AML-193 (cell line): Measurements from ENCODE around the gene P3H3.

Experiments
- DNase-seq, 2 experiments: peaks; one replicate each; lab custom pipeline; 2025; lab: John Stamatoyannopoulos, UW

The P3H3 gene

DNA sequence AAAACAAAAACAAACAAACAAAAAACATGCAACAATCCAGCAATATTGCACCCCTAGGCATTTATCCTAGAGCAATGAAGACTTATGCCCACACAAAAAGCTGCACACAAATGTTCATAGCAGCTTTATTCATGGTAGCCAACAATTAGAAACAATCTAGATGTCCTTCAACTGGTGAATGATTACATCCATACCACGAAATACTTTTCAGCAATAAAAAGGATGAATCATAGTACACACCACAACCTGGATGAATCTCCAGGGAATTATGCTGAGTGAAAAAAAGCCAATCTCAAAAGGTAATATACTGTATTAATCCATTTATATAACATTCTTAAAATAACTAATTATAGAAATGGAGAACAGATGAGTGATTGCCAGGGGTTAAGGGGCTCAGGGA is 21.0 kb upstream of the P3H3 start:
- no peak for DNase-seq

DNA sequence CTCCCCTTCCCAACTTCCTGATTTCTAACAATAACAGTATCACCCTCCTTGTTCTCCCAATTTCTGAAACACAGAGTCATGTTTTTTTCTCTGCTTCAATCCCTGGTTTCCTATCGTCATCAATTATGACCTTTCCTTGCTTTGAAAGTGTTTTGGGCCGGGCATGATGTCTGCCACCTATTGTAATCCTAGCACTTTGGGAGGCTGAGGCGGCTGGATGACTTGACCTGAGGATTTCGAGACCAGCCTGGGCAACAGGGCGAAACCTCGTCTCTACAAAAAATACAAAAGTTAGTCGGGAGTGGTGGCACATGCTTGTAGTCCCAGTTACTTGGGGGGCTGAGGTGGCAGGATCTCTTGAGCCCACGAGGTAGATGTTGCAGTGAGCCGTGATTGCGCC is 19.2 kb upstream of the P3H3 start:
- DNase-seq, result no peak

DNA sequence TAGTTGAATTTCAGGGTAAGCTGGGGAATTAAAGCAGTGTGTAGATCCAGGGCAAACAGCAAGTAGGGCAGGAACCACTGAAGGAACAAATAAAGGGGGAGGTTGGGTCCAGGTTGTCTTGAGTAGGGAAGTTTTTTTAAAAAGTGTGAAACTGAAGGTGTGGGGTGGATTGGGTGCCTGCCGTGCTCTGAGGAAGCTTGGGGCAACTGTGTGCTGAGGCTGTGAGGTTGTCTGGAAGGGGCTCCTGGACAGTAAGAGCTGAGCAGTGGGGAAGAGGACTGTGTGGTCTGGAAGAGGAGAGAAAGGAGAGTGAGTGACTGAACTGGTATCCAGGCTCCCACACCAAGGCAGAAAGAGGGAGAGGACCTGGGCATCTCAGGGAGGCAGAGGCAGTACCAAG is 17.4 kb upstream of the P3H3 start:
- DNase-seq, result no peak

DNA sequence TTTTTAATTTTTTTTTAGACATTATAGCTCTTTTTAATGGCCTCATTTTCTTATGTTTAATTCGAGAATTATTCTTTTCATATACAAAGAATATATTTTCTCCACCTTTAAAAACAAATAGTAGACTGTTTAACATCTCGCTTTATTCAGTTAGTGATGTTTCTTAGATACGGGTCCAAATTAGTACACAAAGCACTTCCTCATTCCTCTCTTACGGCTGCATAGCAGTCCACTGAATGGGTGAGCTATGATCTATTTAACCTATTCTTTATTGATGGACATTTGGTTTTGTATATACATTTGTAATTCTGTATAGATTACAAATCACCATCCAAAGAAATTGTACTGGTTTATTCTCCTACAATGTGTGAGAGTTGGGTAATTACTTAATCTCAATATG is 14.8 kb upstream of the P3H3 start:
- no peak for DNase-seq

DNA sequence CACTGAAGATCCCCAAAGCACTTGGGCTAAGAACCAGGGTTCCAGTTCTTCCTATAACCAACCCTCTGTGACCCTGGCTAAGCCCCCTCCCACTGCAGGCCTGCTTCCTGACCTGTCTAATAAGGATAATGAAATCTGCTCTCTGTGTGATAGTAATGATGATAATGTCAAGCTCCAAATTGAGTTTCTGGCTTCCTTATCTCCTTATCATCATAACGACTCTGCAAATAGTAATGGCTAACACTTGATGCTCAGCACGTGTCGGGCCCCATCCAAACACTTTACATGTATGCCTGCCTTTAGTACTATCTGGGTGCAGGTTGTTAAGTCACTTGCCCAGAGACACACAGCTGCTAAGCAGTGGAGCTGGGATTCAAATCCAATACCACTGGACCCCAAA is 11.6 kb upstream of the P3H3 start:
- no peak for DNase-seq

DNA sequence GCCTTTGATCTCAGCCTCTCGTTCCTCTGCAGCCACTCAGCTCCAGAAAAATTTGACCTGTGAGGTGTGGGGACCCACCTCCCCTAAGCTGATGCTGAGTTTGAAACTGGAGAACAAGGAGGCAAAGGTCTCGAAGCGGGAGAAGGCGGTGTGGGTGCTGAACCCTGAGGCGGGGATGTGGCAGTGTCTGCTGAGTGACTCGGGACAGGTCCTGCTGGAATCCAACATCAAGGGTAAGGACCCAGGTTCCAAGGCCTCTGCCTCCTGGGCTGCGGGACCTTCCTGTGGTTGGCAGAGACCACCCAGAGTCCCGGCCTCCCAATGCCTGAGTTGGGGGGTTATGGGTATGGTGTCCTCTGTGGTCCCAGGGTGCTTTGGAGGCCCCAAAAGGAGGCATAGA is 11.1 kb upstream of the P3H3 start:
- no peak for DNase-seq

DNA sequence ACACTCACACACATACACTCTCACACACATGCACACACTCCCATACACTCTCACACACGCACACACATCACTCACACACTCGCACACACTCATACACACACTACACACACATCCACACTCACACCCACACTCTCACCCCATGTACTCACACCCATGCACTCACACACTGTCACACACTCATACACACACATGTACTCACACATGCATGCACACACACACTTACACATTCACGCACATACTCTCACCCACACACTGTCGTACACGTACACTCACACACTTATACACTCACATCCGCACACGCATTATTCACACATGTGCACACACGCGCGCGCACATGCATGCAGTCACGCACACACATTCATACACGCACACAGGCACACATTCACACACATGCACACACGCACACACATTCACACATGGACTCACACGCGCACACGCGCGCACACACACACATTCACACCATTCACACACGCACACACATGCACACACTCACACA is 10.5 kb upstream of the P3H3 start:
- DNase-seq, result no peak

DNA sequence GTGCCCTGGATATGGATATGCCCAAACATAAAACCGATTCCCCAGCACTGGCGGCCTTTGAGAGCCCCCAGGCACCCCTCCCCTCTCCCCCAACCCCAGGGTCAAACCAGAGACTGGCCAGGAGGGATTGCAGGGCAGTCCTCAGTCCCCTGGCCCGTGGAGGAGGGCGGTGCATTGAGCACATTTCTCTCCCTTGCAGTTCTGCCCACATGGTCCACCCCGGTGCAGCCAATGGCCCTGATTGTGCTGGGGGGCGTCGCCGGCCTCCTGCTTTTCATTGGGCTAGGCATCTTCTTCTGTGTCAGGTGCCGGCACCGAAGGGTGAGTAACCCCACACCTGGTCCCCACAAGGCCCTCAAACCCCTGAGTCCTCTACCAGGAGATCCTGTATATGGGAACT is 10.0 kb upstream of the P3H3 start:
- no peak for DNase-seq

DNA sequence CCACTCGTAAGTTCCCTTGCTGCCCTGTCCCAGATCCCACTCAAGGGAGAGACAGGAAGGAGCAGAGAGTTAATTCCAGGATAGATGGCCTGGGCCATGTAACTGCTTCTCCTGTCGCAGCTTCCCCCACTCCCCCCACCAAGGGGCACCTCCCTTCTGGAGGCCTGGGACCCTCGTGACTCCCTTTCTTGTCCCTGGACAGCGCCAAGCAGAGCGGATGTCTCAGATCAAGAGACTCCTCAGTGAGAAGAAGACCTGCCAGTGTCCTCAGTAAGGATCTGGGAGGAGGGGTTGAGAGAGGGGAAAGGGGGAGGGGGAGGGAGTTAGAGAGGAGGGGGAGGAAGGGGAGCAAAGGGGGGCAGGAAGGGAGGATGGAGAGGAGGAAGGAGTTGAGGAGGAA is 9.6 kb upstream of the P3H3 start:
- DNase-seq, result no peak

DNA sequence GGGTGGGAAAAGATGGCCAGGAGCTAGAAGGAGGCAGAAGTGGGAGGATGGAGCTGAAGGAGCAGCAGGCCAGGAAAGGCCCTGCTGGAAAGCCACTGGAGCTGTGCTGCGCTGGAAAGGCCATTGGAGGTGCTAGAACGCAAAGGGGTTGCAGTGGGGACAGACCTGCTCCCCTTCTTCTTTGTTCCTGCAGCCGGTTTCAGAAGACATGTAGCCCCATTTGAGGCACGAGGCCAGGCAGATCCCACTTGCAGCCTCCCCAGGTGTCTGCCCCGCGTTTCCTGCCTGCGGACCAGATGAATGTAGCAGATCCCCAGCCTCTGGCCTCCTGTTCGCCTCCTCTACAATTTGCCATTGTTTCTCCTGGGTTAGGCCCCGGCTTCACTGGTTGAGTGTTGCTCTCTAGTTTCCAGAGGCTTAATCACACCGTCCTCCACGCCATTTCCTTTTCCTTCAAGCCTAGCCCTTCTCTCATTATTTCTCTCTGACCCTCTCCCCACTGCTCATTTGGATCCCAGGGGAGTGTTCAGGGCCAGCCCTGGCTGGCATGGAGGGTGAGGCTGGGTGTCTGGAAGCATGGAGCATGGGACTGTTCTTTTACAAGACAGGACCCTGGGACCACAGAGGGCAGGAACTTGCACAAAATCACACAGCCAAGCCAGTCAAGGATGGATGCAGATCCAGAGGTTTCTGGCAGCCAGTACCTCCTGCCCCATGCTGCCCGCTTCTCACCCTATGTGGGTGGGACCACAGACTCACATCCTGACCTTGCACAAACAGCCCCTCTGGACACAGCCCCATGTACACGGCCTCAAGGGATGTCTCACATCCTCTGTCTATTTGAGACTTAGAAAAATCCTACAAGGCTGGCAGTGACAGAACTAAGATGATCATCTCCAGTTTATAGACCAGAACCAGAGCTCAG is 8.8 kb upstream of the P3H3 start:
- DNase-seq, result no peak

DNA sequence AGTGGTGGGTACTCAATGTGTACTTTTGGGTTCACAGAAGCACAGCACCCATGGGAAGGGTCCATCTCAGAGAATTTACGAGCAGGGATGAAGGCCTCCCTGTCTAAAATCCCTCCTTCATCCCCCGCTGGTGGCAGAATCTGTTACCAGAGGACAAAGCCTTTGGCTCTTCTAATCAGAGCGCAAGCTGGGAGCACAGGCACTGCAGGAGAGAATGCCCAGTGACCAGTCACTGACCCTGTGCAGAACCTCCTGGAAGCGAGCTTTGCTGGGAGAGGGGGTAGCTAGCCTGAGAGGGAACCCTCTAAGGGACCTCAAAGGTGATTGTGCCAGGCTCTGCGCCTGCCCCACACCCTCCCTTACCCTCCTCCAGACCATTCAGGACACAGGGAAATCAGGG is 8.0 kb upstream of the P3H3 start:
- no peak for DNase-seq

DNA sequence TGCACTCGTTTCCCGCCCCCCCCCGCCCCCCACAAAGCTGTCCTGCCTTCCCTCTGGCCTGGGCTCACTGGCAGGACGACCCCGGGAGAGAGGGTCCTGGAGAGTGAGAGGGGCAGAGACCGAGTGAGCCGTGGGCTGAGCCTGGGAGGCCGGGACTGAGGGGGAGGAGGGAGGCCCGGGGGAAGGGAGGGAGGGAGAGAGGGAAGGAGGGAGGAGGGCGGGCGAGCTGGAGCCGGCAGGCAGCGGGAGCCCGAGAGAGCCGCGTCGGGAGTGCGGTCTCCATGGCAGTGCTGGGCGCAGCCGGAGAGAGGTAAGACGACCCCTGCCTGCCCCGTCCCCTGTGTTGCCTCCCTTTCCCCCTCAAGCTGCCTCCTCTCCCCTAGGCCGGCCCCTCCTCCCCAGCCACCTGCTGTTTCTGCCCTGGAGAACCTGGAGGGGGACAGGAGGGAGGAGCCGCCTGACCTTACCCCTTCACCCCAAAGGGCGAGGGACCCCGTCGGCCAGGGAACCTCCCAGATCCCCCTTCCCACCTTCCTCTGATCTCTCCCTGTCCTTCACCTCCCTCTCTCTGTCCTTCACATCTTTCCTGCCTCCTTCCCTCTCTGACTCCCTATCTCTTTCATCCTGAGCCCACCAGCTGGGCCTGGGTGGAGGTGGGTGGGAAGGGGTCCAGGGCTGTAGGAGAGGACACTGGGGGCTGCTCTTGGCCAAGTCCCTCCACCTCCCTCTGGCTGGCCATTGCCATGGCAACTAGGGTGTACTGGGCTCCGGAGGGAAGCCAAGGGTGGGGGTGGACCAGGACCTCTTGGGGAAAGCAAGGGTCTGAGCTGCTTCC is 6.4 kb upstream of the P3H3 start, which contains the start of gene GPR162:
GPR162 (plus strand) TSS at position 231 of the 835 bp plus-strand sequence. CDS start 2,078 bp downstream, outside the sequence.
- DNase-seq, result peak; percentile 40 to 66

DNA sequence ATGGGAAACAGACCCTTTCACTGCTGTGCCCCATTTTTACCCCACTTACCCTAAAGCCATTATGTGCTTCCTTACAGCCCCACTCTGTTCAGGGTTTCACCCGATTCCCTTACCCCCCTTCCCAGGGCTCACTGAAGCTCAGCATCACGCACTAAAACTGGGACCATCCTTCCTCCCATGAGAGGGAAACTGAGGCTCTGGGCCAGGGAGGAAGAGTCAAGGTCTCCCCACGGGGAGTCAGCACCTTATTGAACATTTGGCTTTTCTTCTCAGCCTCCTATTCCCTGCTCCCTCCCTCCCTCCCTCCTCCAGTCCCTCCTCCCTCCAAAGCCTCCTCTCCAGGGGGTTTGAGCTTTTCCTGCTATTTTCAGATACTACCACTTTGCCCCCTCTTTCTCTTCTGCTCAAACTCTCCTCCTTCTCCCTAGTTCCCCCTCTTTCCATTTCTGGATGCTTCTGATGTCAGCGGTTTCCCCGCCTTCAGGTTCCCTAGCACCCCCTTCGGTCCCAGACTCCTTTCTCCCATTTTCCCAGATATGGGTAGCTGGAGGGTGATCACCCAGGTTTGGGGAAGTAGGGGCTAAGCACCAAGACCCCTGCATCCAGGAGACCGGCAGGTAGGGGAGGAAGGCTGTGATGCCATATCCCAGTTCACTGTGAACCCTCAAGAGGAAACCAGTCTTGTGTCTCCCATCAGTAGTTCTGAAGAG is 5.6 kb upstream of the P3H3 start:
- DNase-seq, result no peak

DNA sequence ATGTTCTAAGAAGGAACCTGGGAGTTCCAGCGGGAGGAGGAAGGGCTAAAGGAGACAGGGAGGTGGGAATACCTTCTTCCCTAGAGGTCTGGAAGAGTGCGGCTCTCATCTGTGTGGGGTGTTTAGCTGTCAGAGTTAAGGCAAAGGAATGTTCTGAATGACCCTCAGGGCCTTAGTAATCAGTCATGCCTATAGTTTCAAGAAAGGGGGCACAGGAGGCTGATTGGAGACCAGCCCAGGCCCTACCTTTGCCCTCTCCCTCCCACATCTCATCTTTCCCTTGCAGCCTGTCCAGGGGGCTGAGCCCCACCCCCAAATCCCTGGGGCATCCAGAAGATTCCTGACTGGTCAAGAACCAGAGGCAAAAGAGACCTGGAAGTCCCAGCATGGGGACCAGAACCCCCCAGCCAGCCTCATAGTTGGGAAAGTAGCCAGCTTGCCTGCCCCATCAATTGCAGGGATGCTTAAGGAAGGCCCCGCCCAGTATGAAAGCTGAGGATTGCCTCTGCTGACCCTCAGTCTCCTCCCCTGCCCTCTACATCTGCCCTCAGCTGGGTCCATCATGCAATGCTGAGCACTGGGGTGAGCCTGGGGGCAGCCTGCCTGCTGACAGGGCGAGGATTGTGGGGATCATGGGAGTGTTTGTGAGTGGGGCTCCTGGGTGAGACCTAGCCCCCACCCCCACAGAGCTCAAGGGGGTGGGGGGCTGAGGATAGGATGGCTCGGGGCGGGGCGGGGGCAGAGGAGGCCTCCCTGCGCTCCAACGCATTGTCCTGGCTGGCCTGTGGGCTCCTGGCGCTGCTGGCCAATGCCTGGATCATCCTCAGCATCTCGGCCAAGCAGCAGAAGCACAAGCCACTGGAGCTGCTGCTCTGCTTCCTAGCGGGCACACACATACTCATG is 4.8 kb upstream of the P3H3 start:
- no peak for DNase-seq

DNA sequence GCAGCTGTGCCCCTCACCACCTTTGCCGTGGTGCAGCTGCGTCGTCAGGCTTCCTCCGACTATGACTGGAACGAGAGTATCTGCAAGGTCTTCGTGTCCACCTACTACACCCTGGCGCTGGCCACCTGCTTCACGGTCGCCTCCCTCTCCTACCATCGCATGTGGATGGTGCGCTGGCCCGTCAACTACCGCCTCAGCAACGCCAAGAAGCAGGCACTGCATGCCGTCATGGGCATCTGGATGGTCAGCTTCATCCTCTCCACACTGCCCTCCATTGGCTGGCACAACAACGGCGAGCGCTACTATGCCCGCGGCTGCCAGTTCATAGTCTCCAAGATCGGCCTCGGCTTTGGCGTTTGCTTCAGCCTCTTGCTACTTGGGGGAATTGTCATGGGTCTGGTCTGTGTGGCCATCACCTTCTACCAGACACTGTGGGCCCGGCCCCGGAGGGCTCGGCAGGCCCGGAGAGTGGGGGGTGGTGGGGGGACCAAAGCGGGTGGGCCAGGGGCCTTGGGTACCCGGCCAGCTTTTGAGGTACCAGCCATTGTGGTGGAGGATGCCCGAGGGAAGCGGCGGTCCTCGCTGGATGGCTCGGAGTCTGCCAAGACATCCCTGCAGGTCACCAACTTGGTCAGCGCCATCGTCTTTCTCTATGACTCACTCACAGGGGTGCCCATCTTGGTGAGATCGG is 4.0 kb upstream of the P3H3 start:
- DNase-seq, result no peak

DNA sequence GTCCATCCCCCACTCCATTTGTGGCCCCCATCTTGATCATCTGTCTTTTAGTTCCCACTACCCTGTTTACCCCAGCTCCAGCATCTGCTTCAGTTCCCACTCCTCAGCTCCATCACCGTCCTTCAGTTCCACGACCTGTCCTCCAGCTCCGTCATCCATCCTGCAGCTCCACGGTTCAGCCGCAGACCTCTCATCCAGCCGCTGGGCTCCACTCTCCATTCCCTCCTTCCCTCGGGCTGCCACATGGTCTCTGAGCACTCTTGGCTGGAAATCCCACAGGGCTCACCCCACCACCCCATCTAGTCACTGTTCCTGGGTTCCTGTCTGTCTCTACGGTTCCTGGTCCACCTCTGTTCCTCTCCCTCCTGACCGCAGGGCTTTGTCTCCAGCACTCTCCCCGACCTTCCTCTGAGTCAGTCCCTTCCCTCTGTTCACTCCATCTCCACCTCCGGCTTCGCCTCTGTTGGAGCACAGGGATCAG is 3.3 kb upstream of the P3H3 start:
- DNase-seq, result no peak

DNA sequence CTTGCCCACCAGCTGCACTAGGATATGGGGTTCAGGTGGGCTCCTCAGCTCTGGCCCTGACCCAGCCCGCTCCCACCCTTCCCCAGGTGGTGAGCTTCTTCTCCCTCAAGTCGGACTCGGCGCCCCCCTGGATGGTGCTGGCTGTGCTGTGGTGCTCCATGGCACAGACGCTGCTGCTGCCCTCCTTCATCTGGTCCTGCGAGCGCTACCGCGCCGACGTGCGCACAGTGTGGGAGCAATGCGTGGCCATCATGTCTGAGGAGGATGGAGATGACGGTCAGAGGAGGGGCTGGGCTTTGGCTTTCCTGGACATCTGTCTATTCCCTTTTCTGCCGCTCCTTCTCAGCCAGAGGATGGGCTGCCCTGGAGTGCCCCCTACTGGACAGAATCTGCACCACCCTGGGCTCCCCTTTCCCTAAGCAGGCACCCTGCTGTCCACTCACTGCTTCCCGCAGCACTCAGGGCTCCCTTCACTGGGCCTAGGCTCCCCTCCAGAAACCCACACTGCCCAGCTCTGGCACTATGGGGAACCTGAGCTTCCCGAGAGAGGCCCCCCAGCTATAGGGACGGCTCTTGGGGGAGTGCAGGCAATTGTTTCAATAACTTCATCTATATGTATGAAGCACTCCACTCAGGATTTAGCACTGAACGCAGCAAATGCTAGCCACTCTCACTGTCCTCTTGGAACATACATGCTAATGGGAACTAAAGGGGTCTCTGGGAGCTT is 2.6 kb upstream of the P3H3 start:
- peak; percentile 72 to 77 for DNase-seq

DNA sequence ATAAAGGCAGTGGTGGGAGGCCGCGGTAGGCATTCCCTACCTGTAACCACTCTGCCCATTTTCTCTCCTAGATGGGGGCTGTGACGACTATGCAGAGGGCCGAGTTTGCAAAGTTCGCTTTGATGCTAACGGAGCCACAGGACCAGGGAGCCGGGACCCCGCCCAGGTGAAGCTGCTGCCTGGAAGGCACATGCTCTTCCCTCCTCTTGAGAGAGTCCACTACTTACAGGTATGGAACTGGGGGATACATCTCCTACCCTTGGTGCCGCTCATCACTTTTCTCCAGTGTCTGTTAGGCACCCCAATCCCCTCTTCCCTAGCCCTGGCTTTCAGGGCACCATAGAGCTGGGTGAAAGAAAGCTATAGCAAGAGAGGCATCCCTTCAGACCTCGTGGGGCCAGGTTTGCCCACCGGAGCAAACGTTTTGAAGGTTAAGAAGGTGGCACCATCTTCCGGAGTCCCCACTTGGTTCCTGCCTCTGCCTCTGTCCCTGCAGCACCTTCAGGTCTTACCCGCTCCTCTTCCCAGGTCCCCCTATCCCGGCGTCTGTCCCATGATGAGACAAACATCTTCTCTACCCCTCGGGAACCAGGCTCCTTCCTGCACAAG is 2.0 kb upstream of the P3H3 start:
- no peak for DNase-seq

DNA sequence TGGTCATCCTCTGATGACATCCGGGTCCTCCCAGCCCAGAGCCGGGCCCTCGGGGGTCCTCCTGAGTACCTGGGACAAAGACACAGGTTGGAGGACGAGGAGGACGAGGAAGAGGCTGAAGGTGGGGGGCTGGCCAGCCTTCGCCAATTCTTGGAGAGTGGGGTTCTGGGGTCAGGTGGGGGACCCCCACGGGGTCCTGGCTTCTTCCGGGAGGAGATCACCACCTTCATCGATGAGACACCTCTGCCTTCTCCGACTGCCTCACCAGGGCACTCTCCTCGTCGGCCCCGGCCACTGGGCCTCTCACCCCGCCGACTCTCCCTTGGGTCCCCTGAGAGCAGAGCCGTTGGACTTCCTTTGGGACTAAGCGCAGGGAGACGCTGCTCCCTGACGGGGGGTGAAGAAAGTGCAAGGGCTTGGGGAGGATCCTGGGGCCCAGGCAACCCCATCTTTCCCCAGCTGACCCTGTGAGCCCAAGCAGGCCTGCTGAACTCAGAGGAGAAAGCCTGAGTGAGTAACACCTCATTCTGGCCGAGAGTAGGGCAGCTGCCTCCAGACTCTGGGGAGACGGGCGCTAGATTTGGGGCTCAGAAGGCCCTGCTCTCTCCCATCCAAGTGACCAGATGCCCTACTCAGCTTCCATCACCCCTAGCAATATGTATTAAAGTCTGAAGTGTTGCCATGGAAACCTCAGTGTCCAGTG is 1.3 kb upstream of the P3H3 start:
- DNase-seq, result no peak
